Measurements from ENCODE around the gene APBB1IP. TPM values are rescaled to one million over a fixed set of nuclear protein-coding genes. Genes with fewer than 3 reads are reported as not detected.
A peak's percentile ranks its signal among the peaks of the same experiment; 100 is the strongest.

The APBB1IP gene
- total RNA-seq, 3 donors from 2014 or later (not counting 1 experiment from before 2014, with no cell fraction given) = 92.5 to 119 (median 100) TPM

DNA sequence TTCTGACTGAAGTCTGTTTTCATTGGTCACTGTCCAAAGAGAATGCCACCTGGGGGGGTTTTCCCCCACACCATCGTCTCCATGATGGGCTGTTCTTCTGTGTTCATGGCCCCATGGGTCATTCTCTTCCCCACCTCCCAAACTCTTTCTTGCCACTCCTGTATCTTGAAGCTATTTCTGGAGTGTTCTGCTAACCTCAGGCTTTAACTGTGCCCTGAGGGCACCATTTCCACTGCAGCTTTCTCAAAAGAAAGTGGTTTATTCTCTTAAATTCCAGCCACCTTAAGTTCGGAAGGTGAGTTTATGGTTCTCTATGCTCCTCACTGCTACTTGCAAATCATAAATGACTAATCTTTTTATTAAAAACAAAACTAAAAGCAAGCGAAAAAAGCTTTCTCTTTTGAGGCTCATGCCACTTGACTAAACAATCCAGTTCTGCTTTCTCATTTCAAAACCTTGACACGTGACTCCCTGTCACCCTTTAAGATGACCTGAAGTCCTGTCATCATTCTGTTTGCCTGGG lies 7.4 kb upstream of the APBB1IP start:
- H3K4me1 Mint-ChIP-seq = peaks cover 14 to 16% of the 10 kb centered on the region in 2 donors
- Histone ChIP-seq H3K4me3 (ENCODE audit: low read length) (no peak overlapping the region), H3K27ac (ENCODE audit: low read length) (peak overlapping the region; percentile 56), H3K9me3 (ENCODE audit: control insufficient read depth, insufficient read depth, low read length) (no peaks in the 10 kb centered on the region), H3K27me3 (ENCODE audit: control insufficient read depth, insufficient read depth, low read length) (no peaks in the 10 kb centered on the region), H3K36me3 (ENCODE audit: control insufficient read depth, insufficient read depth, low read length) (no peaks in the 10 kb centered on the region), H3K4me1 (ENCODE audit: control insufficient read depth, insufficient read depth, low read length) (peaks cover 26% of the 10 kb centered on the region)
- WGBS (ENCODE audit: insufficient coverage) = 23% methylated on average over 4 of the region's 4 CpGs
- ATAC-seq (peak; percentile 91 to 93 (median 92)), DNase-seq (peak in 1 of 2 donors; percentile 65)
- H3K36me3 Mint-ChIP-seq = no peaks in the 10 kb centered on the region
- peaks cover 0 to 2% of the 10 kb centered on the region in 2 donors for H3K9me3 Mint-ChIP-seq
- peaks cover 0 to 2% of the 10 kb centered on the region in 2 donors for H3K27me3 Mint-ChIP-seq (ENCODE audit: low read depth in 2 of 2)
- H3K4me3 Mint-ChIP-seq = peak overlapping the region; percentile 71
- peak overlapping the region in 1 of 2 donors; percentile 85 for H3K27ac Mint-ChIP-seq
- no peak for TF ChIP-seq CTCF (IDR thresholded peaks at IDR 0.05)
- intact Hi-C loops (cut with micrococcal nuclease) = loop anchor here (2.0 kb wide), 1 partner anchor 18 kb away; no protein-coding TSS in a partner anchor

DNA sequence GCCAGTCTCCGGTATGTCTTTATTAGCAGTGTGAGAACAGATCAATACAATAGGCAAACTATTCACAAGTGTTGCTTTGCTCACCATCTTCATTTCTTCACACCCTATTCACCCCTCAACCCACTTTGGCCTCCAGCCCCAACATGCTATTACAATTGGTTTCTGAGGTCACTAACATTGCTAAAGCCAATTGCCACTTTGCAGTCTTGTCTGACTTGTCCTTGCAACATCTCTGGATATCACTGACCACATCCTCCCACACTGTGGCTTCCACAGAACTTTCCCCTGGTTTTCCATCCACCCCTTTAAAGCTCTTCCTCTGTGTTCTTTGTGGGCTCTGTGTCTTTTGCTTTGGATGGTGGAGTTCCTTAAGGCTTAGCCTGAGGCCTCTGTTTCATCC lies 5.2 kb upstream of the APBB1IP start:
- H3K4me1 ChIP-seq (ENCODE audit: control insufficient read depth, insufficient read depth, low read length) = peaks cover 34% of the 10 kb centered on the region
- H3K9me3 ChIP-seq (ENCODE audit: control insufficient read depth, insufficient read depth, low read length) = no peaks in the 10 kb centered on the region
- H3K4me3 ChIP-seq (ENCODE audit: low read length) = no peak overlapping the region
- H3K27ac ChIP-seq (ENCODE audit: low read length) = no peak overlapping the region
- peak in 2 of 3 donors; percentile 45 to 50 for ATAC-seq
- H3K27ac Mint-ChIP-seq = no peak overlapping the region
- no peaks in the 10 kb centered on the region for H3K27me3 ChIP-seq (ENCODE audit: control insufficient read depth, insufficient read depth, low read length)
- peaks cover 0 to 2% of the 10 kb centered on the region in 2 donors for H3K27me3 Mint-ChIP-seq (ENCODE audit: low read depth in 2 of 2)
- H3K36me3 Mint-ChIP-seq = no peaks in the 10 kb centered on the region
- H3K4me3 Mint-ChIP-seq = no peak overlapping the region
- 88% methylated on average over 1 of the region's 1 CpG for WGBS (ENCODE audit: insufficient coverage)
- peaks cover 0 to 2% of the 10 kb centered on the region in 2 donors for H3K9me3 Mint-ChIP-seq
- intact Hi-C loops (cut with micrococcal nuclease) = no loop called here
- no peaks in the 10 kb centered on the region for H3K36me3 ChIP-seq (ENCODE audit: control insufficient read depth, insufficient read depth, low read length)
- no peak for DNase-seq
- TF ChIP-seq CTCF (IDR thresholded peaks at IDR 0.05) = no peak
- peaks cover 32 to 35% of the 10 kb centered on the region in 2 donors for H3K4me1 Mint-ChIP-seq

- 96% methylated on average over 1 of the region's 1 CpG for WGBS (ENCODE audit: insufficient coverage)
- H3K27ac ChIP-seq (ENCODE audit: low read length) = peak overlapping the region; percentile 89
Measured at GRCh38 chr10:26435852-26436251, 2.3 kb upstream of the APBB1IP start.

More at GRCh38 chr10:26435852-26436251, 2.3 kb upstream of the APBB1IP start:
- Mint-ChIP-seq H3K4me3 (no peak overlapping the region), H3K27ac (peak overlapping the region; percentile 85 to 97), H3K36me3 (no peaks in the 10 kb centered on the region), H3K27me3 (ENCODE audit: low read depth in 2 of 2) (no peaks in the 10 kb centered on the region), H3K9me3 (peaks cover 0 to 2% of the 10 kb centered on the region in 2 donors), H3K4me1 (peaks cover 31 to 37% of the 10 kb centered on the region in 2 donors)
- ATAC-seq (no peak), DNase-seq (no peak)
- H3K9me3 ChIP-seq (ENCODE audit: control insufficient read depth, insufficient read depth, low read length) = no peaks in the 10 kb centered on the region
- no peak overlapping the region for H3K4me3 ChIP-seq (ENCODE audit: low read length)
- H3K4me1 ChIP-seq (ENCODE audit: control insufficient read depth, insufficient read depth, low read length) = peaks cover 33% of the 10 kb centered on the region
- no peaks in the 10 kb centered on the region for H3K36me3 ChIP-seq (ENCODE audit: control insufficient read depth, insufficient read depth, low read length)
- intact Hi-C loops (cut with micrococcal nuclease) = loop anchor here (2.0 to 5.0 kb wide), 2 partner anchors 101 to 421 kb away; no protein-coding TSS in a partner anchor
- no peaks in the 10 kb centered on the region for H3K27me3 ChIP-seq (ENCODE audit: control insufficient read depth, insufficient read depth, low read length)
- no peak for TF ChIP-seq CTCF (IDR thresholded peaks at IDR 0.05)

Measured in natural killer cell (primary cell).